Astrocyte of the spinal cord (primary cell): ENCODE measurements around the gene SLC13A2.

Source experiments
- DNase-seq: peaks from one replicate; pipeline ENCODE4 v3.0.0; 2011; ENCODE audit warnings: low read depth, low spot score
- H3K4me3 ChIP-seq: 2 replicates; pipeline ENCODE4 v1.5.1; 2011; ENCODE audit warnings: low read depth, mild to moderate bottlenecking, low read length, moderate library complexity
- in situ Hi-C: cut with HindIII; loops from 2 replicates; pipeline ENCODE4 v1.10.0; 2017; ENCODE audit warnings: low sequenced_read_pairs
- TF ChIP-seq, protein P1 (sequence below): IDR thresholded peaks from 2 replicates; pipeline ENCODE4 v1.5.1; 2012; ENCODE audit warnings: low read depth, mild to moderate bottlenecking, low read length, inconsistent platforms

SLC13A2 gene

DNA sequence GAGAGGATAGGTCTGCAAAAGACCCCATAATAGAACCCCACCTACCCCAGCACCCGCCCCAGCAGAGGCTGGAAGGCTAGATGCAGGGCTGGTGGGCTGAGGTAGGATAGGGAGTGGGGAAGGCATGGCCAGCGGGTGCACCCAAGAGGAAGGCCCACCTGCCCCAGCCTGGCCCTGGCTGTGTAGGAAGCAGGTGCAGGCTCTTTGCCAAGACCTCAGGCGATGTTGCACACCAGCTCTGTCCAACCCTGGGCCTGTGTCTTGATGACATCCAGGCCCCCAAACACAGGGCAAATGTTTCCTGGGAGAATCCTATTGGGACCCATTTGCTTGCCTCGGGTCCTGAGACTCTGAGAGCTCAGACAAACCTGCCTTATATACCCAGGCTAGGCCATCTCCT is 66.8 kb downstream of the SLC13A2 start:
- TF ChIP-seq, protein P1, sequence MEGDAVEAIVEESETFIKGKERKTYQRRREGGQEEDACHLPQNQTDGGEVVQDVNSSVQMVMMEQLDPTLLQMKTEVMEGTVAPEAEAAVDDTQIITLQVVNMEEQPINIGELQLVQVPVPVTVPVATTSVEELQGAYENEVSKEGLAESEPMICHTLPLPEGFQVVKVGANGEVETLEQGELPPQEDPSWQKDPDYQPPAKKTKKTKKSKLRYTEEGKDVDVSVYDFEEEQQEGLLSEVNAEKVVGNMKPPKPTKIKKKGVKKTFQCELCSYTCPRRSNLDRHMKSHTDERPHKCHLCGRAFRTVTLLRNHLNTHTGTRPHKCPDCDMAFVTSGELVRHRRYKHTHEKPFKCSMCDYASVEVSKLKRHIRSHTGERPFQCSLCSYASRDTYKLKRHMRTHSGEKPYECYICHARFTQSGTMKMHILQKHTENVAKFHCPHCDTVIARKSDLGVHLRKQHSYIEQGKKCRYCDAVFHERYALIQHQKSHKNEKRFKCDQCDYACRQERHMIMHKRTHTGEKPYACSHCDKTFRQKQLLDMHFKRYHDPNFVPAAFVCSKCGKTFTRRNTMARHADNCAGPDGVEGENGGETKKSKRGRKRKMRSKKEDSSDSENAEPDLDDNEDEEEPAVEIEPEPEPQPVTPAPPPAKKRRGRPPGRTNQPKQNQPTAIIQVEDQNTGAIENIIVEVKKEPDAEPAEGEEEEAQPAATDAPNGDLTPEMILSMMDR = no peak
- DNase-seq = no peak
- in situ Hi-C loops = no loop called here
- no peak overlapping the region for H3K4me3 ChIP-seq

DNA sequence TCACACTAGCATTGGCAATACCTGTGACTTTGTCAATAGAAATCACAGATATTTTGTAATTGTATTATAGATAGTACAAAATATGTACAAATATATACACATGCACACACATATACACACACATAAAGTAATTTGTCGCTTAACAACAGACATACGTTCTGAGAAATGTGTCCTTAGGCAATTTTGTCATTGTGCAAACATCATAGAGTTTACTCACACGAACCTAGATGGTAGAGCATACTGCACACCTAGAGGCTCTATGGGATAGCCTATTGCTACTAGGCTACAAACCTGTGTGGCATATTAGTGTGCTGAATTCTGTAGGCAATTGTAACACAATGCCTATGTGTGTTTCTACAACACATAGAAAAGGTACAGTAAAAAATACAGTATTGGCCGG is 68.0 kb downstream of the SLC13A2 start:
- in situ Hi-C loops = no loop called here
- DNase-seq = no peak
- TF ChIP-seq, protein P1 = no peak
- no peak overlapping the region for H3K4me3 ChIP-seq

DNA sequence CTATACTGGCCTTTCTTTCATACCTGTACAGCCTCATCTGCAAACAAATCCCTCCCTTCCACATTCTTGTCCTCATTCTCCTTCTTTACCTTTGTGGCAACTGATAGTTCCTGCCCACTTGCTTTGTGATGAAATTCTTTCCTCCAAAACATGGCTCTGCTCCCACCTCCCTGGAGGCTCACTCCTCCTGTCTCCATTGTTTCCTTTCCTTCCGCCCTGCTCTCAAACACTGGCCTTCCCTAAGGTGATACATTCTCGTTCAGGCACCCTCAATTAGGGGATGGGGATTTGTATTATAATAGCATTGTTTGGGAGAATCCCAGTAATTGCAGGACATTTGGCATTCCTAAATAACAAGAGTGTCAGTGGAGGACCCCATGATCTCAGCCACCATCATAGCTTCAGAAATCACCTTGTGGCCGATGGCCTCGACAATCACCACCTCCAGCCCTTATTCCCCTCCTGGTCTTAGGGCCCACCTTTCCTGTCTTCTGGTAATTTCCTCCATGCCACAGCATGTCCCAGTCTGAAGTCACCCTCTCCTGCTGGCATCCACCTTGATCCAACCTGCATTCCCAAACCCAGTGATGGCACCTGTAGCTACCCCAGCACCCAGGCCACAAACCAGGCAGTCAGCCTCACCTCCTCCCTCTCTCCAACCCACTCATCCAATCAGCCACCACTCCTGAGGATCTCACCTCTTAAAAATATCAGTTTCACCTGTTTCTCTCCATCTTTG is 71.1 kb downstream of the SLC13A2 start:
- TF ChIP-seq, protein P1 = no peak
- in situ Hi-C loops = no loop called here
- no peak overlapping the region for H3K4me3 ChIP-seq
- no peak for DNase-seq

DNA sequence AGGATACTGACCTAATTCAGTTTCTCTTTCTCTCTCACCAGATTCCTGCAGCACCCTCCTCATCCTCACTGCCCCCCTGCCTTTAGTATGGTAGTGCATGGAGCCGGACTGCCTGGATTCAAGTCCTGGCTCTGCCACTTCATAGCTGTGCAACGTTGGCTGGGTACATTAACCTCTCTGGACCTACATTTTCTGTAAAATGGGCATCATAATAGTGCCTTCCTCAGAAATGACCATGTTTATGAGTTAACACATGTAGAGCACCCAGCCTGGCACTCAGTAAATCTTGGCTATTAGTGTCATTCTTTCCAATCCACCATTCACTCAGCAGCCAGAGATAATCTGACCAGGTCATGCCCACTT is 71.7 kb downstream of the SLC13A2 start:
- in situ Hi-C loops = no loop called here
- TF ChIP-seq, protein P1 = no peak
- no peak for DNase-seq
- H3K4me3 ChIP-seq = no peak overlapping the region

DNA sequence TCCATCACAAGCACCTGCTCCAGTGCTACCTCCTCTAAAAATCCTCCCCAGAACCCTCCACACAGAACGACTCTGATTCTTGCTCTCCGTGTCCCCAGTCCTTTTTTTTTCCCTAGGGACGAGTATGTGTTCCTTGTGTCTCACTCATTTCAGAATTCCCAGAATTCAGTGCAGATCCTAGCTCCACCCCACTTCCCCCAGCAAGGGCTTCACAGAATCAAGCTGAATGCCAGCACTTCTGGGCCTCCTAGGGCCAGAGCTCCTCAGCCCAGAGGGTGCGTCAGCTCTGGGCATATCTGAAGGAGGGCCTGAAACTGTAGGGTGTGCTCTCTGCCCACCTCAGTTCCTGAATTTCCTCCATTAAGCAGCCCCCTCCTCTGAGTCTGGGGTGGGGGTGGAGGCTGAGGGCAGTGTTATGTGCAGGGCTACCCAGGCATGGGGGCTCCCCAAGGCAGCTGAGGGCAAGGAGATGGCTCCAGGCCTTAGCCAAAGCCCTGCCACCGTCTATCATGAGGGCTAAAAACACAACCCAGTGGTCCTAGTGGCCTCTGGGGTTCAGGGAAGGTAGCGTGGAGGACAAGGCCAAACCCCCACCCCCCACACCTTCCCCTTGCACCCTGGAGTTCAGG is 72.5 kb downstream of the SLC13A2 start:
- no peak for DNase-seq
- TF ChIP-seq, protein P1 = no peak
- H3K4me3 ChIP-seq = no peak overlapping the region
- in situ Hi-C loops = no loop called here

DNA sequence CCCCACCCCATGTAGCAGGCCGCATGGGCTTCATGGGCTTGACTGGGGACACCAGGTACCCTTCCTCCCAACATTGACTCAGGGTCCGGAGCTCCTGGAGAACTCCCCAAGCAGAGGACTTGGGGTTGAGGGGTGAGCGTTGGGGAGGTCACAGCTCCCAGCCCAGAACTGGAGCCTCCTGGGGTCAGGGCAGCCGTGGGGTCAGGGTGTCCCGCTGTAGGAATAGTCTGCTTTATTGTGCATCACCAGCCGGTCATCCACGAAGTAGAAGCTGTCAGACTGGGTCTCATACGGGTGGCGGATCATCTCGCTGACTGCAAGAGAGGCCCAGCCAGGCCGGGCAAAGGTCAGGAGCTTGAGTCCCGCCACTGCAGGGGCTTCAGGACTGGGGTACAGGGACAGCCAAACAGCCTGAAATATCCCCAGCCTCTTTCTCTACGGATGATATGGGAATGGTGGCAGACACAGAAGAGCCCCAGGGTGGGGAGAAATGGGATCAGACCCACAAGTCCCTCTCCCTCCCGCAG is 73.7 kb downstream of the SLC13A2 start:
- in situ Hi-C loops = no loop called here
- TF ChIP-seq, protein P1 = no peak
- no peak for DNase-seq
- H3K4me3 ChIP-seq = no peak overlapping the region
